ENCODE data around the gene EPB41.
A peak's percentile ranks its signal among the peaks of the same experiment; 100 is the strongest.
"Not testable (repeated sequence)": the region's sequence is repeated elsewhere in the genome, so short reads cannot be mapped to it uniquely, and the experiment has no call there.

Gene EPB41

GRCh38 chr1:29108041-29108440 lies 193.7 kb downstream of the EPB41 start:
- DNase-seq (ENCODE audit: low read depth in 2 of 2): not testable (repeated sequence)

- DNase-seq (ENCODE audit: low read depth in 2 of 2): no peak
Observed at GRCh38 chr1:29112705-29113412, 198.5 kb downstream of the EPB41 start.

GRCh38 chr1:29113413-29114117 lies 199.2 kb downstream of the EPB41 start:
- no peak for DNase-seq (ENCODE audit: low read depth in 2 of 2)

GRCh38 chr1:29114654-29115053 lies 200.3 kb downstream of the EPB41 start:
- no peak for DNase-seq (ENCODE audit: low read depth in 2 of 2)

- DNase-seq (ENCODE audit: low read depth in 2 of 2): no peak
Observed at GRCh38 chr1:29117381-29117780, 203.0 kb downstream of the EPB41 start.

- DNase-seq (ENCODE audit: low read depth in 2 of 2): no peak
Observed at GRCh38 chr1:29119121-29119929, 205.0 kb downstream of the EPB41 start.

- no peak for DNase-seq (ENCODE audit: low read depth in 2 of 2)
Observed at GRCh38 chr1:29120367-29120766, 206.0 kb downstream of the EPB41 start.

GRCh38 chr1:29120947-29121485 lies 206.6 kb downstream of the EPB41 start:
- DNase-seq (ENCODE audit: low read depth in 2 of 2): no peak

GRCh38 chr1:29121516-29121935 lies 207.2 kb downstream of the EPB41 start:
- no peak for DNase-seq (ENCODE audit: low read depth in 2 of 2)

- DNase-seq (ENCODE audit: low read depth in 2 of 2): no peak
Observed at GRCh38 chr1:29121936-29122681, 207.7 kb downstream of the EPB41 start.

GRCh38 chr1:29122682-29123052 lies 208.3 kb downstream of the EPB41 start:
- peak in 1 of 2 experiments; percentile 52 for DNase-seq (ENCODE audit: low read depth in 2 of 2)

GRCh38 chr1:29123053-29123886 lies 208.9 kb downstream of the EPB41 start:
- no peak for DNase-seq (ENCODE audit: low read depth in 2 of 2)

- DNase-seq (ENCODE audit: low read depth in 2 of 2): no peak
Observed at GRCh38 chr1:29123887-29124365, 209.6 kb downstream of the EPB41 start, which contains the start of gene TMEM200B. TMEM200B (minus strand) TSS chr1:29123903; CDS start chr1:29121828, 2,075 bp downstream.

- DNase-seq (ENCODE audit: low read depth in 2 of 2): peak; percentile 73
Observed at GRCh38 chr1:29124366-29125236, 210.2 kb downstream of the EPB41 start.

- no peak for DNase-seq (ENCODE audit: low read depth in 2 of 2)
Observed at GRCh38 chr1:29125237-29125641, 210.9 kb downstream of the EPB41 start.

- DNase-seq (ENCODE audit: low read depth in 2 of 2): no peak
Observed at GRCh38 chr1:29125788-29126187, 211.4 kb downstream of the EPB41 start.

- DNase-seq (ENCODE audit: low read depth in 2 of 2): no peak
Observed at GRCh38 chr1:29126198-29126597, 211.8 kb downstream of the EPB41 start.

- no peak for DNase-seq (ENCODE audit: low read depth in 2 of 2)
Observed at GRCh38 chr1:29128739-29129138, 214.4 kb downstream of the EPB41 start.

- DNase-seq (ENCODE audit: low read depth in 2 of 2): no peak
Observed at GRCh38 chr1:29129916-29130315, 215.5 kb downstream of the EPB41 start.
